PFSK-1 (cell line): ENCODE results near the gene HAGHL.

Experiments
- POLR2AphosphoS5 ChIP-seq: IDR thresholded peaks from 2 replicates; pipeline ENCODE4 v1.6.1; 2012; ENCODE audit warnings: low read depth, mild to moderate bottlenecking, control low read depth, low read length, moderate library complexity
- SIN3A ChIP-seq: IDR thresholded peaks from 2 replicates; pipeline ENCODE4 v1.6.1; 2012; ENCODE audit warnings: mild to moderate bottlenecking, low read length, moderate library complexity, borderline replicate concordance; ENCODE audit not compliant: insufficient read depth
- TAF1 ChIP-seq: IDR thresholded peaks from 2 replicates; pipeline ENCODE4 v1.6.1; 2012; ENCODE audit warnings: low read length, control low read depth, borderline replicate concordance; ENCODE audit not compliant: insufficient read depth
- TF ChIP-seq, protein P1 (sequence below), 2 experiments: IDR thresholded peaks; 2 replicates each; pipeline versions ENCODE4 v1.6.1 to v1.8.0; 2011 to 2012; ENCODE audit warnings: low read depth in 2 of 2, low read length in 2 of 2, control low read depth in 1 of 2, inconsistent platforms in 1 of 2, mild to moderate bottlenecking in 1 of 2, moderate library complexity in 1 of 2; ENCODE audit not compliant: insufficient read depth in 1 of 2

DNA sequence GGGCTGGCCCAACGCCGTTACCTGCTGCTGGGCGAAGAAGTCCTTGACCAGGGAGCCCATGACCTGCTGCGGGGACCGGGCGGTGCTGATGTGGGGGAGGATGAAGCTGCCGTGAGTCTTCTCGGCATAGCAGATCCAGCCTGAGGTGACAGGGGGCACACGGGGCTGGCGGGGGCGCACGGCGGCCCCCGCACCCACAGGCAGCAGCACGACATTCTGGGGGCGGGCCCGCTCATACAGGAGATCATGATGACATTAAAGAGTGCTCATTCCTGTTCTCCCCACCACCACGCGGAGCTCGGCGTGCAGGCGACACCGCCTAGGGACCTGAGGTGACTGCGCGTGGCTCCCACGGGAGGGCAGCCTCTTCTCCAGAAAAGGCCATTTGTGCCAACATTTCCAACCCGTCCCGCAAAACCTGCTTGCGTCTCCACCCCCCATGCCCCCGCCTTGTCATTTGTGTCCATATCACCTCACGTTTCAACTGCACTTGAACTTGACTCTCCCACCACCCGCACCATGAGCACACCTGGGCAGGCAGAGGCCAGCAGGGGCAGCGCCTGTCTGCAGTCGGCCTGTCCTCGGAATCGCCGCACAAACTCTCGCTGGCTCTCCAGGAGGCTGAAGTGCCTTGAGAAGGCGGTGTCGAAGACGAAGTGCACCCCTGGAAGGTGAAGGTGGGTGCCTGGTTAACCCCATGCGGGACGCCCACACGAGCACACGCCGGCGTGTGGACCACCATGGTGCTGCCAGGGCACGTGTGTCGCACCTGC is 7.5 kb downstream of the HAGHL start:
- TF ChIP-seq POLR2AphosphoS5 (no peak), TAF1 (no peak), SIN3A (no peak)
- TF ChIP-seq, protein P1, sequence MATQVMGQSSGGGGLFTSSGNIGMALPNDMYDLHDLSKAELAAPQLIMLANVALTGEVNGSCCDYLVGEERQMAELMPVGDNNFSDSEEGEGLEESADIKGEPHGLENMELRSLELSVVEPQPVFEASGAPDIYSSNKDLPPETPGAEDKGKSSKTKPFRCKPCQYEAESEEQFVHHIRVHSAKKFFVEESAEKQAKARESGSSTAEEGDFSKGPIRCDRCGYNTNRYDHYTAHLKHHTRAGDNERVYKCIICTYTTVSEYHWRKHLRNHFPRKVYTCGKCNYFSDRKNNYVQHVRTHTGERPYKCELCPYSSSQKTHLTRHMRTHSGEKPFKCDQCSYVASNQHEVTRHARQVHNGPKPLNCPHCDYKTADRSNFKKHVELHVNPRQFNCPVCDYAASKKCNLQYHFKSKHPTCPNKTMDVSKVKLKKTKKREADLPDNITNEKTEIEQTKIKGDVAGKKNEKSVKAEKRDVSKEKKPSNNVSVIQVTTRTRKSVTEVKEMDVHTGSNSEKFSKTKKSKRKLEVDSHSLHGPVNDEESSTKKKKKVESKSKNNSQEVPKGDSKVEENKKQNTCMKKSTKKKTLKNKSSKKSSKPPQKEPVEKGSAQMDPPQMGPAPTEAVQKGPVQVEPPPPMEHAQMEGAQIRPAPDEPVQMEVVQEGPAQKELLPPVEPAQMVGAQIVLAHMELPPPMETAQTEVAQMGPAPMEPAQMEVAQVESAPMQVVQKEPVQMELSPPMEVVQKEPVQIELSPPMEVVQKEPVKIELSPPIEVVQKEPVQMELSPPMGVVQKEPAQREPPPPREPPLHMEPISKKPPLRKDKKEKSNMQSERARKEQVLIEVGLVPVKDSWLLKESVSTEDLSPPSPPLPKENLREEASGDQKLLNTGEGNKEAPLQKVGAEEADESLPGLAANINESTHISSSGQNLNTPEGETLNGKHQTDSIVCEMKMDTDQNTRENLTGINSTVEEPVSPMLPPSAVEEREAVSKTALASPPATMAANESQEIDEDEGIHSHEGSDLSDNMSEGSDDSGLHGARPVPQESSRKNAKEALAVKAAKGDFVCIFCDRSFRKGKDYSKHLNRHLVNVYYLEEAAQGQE (IDR thresholded peaks at IDR 0.05; ENCODE audit: insufficient read depth in 1 of 2, low read depth in 2 of 2, low read length in 2 of 2) = no peak
